ENCODE results near the gene TNFAIP8L3. TPM values are rescaled to one million over a fixed set of nuclear protein-coding genes. Genes with fewer than 3 reads are reported as not detected.

Gene TNFAIP8L3
- total and polyA plus RNA-seq, 9 of the 15 experiments (the other 6 are each of a cell fraction or from before 2014, with no cell fraction given) = 0.13 TPM; not detected in 8

- TF ChIP-seq ZNF311 (CRISPR knock-in tag; IDR thresholded peaks at IDR 0.05) (no peak), PHF8 (IDR thresholded peaks at IDR 0.05; ENCODE audit: borderline replicate concordance, low read length) (no peak), CHCHD3 (CRISPR knock-in tag; IDR thresholded peaks at IDR 0.05) (no peak), ZC3H4 (CRISPR knock-in tag; IDR thresholded peaks at IDR 0.05; ENCODE audit: borderline replicate concordance) (no peak), EZH2 (IDR thresholded peaks at IDR 0.05; ENCODE audit: borderline replicate concordance, low read depth, low read length) (no peak), ATF4 (CRISPR knock-in tag; IDR thresholded peaks at IDR 0.05) (no peak), NR4A1 (CRISPR knock-in tag; IDR thresholded peaks at IDR 0.05) (no peak), NR4A1 (tag; IDR thresholded peaks at IDR 0.05) (no peak), EHMT2 (IDR thresholded peaks at IDR 0.05) (peak; percentile 55; the same call in 1 of the 2 replicates), THAP7 (CRISPR knock-in tag; IDR thresholded peaks at IDR 0.05) (no peak), STAT5A (IDR thresholded peaks at IDR 0.05; ENCODE audit: borderline replicate concordance, low read length) (no peak), PHF21A (IDR thresholded peaks at IDR 0.05; ENCODE audit: borderline replicate concordance, low read depth) (no peak), ZNF444 (CRISPR knock-in tag; IDR thresholded peaks at IDR 0.05) (no peak), ZNF644 (tag; IDR thresholded peaks at IDR 0.05; ENCODE audit: low read depth) (no peak), CBFA2T2 (conservative IDR thresholded peaks at IDR 0.05) (no peak), CBFA2T3 (IDR thresholded peaks at IDR 0.05) (no peak), HNRNPUL1 (IDR thresholded peaks at IDR 0.05; ENCODE audit: low read length) (no peak), ETV6 (IDR thresholded peaks at IDR 0.05; ENCODE audit: borderline replicate concordance in 1 of 2, low read depth in 2 of 2, low read length in 1 of 2) (no peak), ETV6 (CRISPR knock-in tag; IDR thresholded peaks at IDR 0.05; ENCODE audit: borderline replicate concordance) (no peak), ZNF165 (CRISPR knock-in tag; IDR thresholded peaks at IDR 0.05; ENCODE audit: borderline replicate concordance) (no peak), ZBTB49 (CRISPR knock-in tag; IDR thresholded peaks at IDR 0.05; ENCODE audit: borderline replicate concordance) (no peak), MYBL2 (IDR thresholded peaks at IDR 0.05; ENCODE audit: low read depth) (no peak), MYBL2 (CRISPR knock-in tag; IDR thresholded peaks at IDR 0.05; ENCODE audit: borderline replicate concordance) (no peak), ZNF347 (CRISPR knock-in tag; IDR thresholded peaks at IDR 0.05; ENCODE audit: low read depth) (no peak), JUND (IDR thresholded peaks at IDR 0.05; ENCODE audit: borderline replicate concordance, low read depth, low read length) (peak; percentile 87), JUND (tag; IDR thresholded peaks at IDR 0.05; ENCODE audit: borderline replicate concordance, low read depth, low read length) (peak; percentile 89; the same call in 2 of the 3 replicates)
These were observed 49.4 kb upstream of the TNFAIP8L3 start (continued) for GRCh38 chr15:51144021-51144532.

Measured in K562 (cell line).